PC-9 (cell line): ENCODE results near the gene TTC23. TPM values are rescaled to one million over a fixed set of nuclear protein-coding genes. Genes with fewer than 3 reads are reported as not detected.

Experiments
- BruUV-seq: library from RNA; stranded (reverse); fragments of 400-500 nt; replicated peaks from 2 replicates; lab custom pipeline; 2021; lab: Mats Ljungman, UMichigan
- CTCF ChIA-PET: fragments of 300-600 bp; sonication (Branson Sonifier 250); formaldehyde crosslinking; loops from one replicate; lab custom pipeline; 2022; ENCODE audit warnings: antibody characterized with exemption; lab: Charles Lee
- POLR2A ChIA-PET: fragments of 300-600 bp; sonication (Branson Sonifier 250); formaldehyde crosslinking; loops from one replicate; lab custom pipeline; 2022; ENCODE audit warnings: antibody characterized with exemption; ENCODE audit not compliant: unreplicated experiment; lab: Charles Lee
- DNase-seq, 2 experiments: peaks; one replicate each; pipeline versions ENCODE4 v3.0.0 to v3.0.0-alpha.2; 2015 to 2022; ENCODE audit warnings: mixed read lengths in 1 of 2
- H2AFZ ChIP-seq: fragments of 200-600 bp; sonication (generic); 2 replicates; pipeline ENCODE4 v1.8.1; 2017; ENCODE audit warnings: antibody characterized with exemption
- H3F3A ChIP-seq: fragments of 200-600 bp; sonication (generic); 2 replicates; pipeline ENCODE4 v1.8.1; 2017; ENCODE audit warnings: antibody characterized with exemption, mild to moderate bottlenecking, low read depth; ENCODE audit not compliant: insufficient read depth
- H3K27ac ChIP-seq: fragments of 200-600 bp; sonication (generic); 2 replicates; pipeline ENCODE4 v1.6.1; 2016; ENCODE audit warnings: mixed run types
- H3K27me3 ChIP-seq: fragments of 200-600 bp; sonication (generic); 2 replicates; pipeline ENCODE4 v1.6.1; 2016; ENCODE audit warnings: low read depth, mixed run types; ENCODE audit not compliant: insufficient read depth
- H3K36me3 ChIP-seq: fragments of 200-600 bp; sonication (generic); 2 replicates; pipeline ENCODE4 v1.6.1; 2016; ENCODE audit warnings: low read depth, mixed run types
- H3K4me1 ChIP-seq: fragments of 200-600 bp; sonication (generic); replicated peaks from 2 replicates; pipeline ENCODE4 v1.6.1; 2016; ENCODE audit warnings: mixed run types; ENCODE audit not compliant: insufficient read depth
- H3K4me2 ChIP-seq: fragments of 200-600 bp; sonication (generic); 2 replicates; pipeline ENCODE4 v1.6.1; 2017; ENCODE audit warnings: mixed run types
- H3K4me3 ChIP-seq: fragments of 200-600 bp; sonication (generic); 2 replicates; pipeline ENCODE4 v1.6.1; 2016; ENCODE audit warnings: mixed run types
- H3K79me2 ChIP-seq: fragments of 200-600 bp; sonication (generic); 2 replicates; pipeline ENCODE4 v1.6.1; 2017; ENCODE audit warnings: low read depth, mixed run types
- H3K9me2 ChIP-seq: fragments of 200-600 bp; sonication (generic); 2 replicates; pipeline ENCODE4 v1.8.1; 2017; ENCODE audit warnings: mild to moderate bottlenecking; ENCODE audit not compliant: insufficient read depth
- H3K9me3 ChIP-seq: fragments of 200-600 bp; sonication (generic); 2 replicates; pipeline ENCODE4 v1.8.1; 2016; ENCODE audit warnings: low read depth; ENCODE audit not compliant: insufficient read depth
- H4K20me1 ChIP-seq: fragments of 200-600 bp; sonication (generic); 2 replicates; pipeline ENCODE4 v1.8.1; 2017; ENCODE audit not compliant: insufficient read depth
- CTCF ChIP-seq: fragments of 200-600 bp; sonication (generic); conservative IDR thresholded peaks from 2 replicates; pipeline ENCODE4 v1.6.1; 2017; ENCODE audit warnings: mixed run types, antibody characterized with exemption, mild to moderate bottlenecking, moderate library complexity
- EZH2 ChIP-seq: fragments of 200-600 bp; sonication (generic); IDR thresholded peaks from 2 replicates; pipeline ENCODE4 v1.8.0; 2017; ENCODE audit warnings: antibody characterized with exemption, low read depth
- intact Hi-C: fragments of 100-400 bp; cut with micrococcal nuclease; formaldehyde crosslinking; loops from one replicate; pipeline ENCODE4 v1.10.0; 2022; ENCODE audit not compliant: unreplicated experiment
- total RNA-seq: library from RNA; stranded (reverse); gene quantifications from 2 replicates; pipeline ENCODE4 v1.2.3, GENCODE V29; 2021

TTC23 gene
- total RNA-seq, 1 experiment from 2014 or later = 18.4 TPM

DNA sequence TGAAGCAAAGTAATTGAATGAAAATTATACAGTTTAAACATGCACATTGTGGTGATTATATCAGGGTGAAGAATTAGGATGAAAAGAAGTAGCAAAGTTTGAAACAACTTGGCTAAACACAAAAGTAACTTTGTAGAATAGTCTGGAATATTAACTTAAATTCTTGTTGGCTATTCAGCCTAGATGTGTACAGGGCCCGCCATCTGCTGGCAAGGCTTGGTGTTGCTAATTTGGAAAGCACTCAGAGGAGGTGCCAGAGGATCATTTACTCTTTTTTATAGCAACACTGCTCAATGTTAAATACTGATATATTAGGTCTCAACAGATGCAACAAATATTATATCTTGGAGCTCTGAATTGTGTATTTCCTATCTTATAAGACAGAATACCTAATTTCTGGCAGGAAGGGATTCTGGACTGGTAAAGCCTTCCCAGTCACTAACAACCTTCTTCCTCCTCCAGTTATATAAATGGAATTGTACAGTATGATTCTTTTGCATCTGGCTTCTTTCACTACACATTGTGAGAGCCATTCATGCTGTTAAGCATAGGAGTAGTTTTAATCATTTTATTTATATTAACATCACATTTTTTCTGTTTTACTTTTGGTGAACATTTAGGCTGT, 36.1 kb downstream of the TTC23 start:
- TF ChIP-seq EZH2 (no peak), CTCF (peak; percentile 92)
- intact Hi-C loops = loop anchor here (1.0 to 5.0 kb wide), 4 partner anchors 109 to 770 kb away; no protein-coding TSS in a partner anchor
- BruUV-seq = no TSS peak

GRCh38 chr15:99212406-99212805, 37.0 kb downstream of the TTC23 start:
- no peaks in the 10 kb centered on the region for H3K4me1 ChIP-seq
- ChIA-PET CTCF (no interaction called here), POLR2A (interaction anchor here (0.6 kb wide), 1 partner anchor 22 kb away, joined by 3 read pairs; no protein-coding TSS in a partner anchor)
- no peaks in the 10 kb centered on the region for H3K9me3 ChIP-seq
- no peaks in the 10 kb centered on the region for H3K79me2 ChIP-seq
- TF ChIP-seq EZH2 = no peak
- no peaks in the 10 kb centered on the region for H4K20me1 ChIP-seq
- no peak overlapping the region for H3K27ac ChIP-seq
- no peak overlapping the region for H3K4me2 ChIP-seq
- H3F3A ChIP-seq = no peaks in the 10 kb centered on the region
- no peak overlapping the region for H3K4me3 ChIP-seq
- no peak for DNase-seq
- H3K36me3 ChIP-seq = no peaks in the 10 kb centered on the region
- no peaks in the 10 kb centered on the region for H3K9me2 ChIP-seq
- H2AFZ ChIP-seq = no peak overlapping the region
- BruUV-seq = no TSS peak
- no peaks in the 10 kb centered on the region for H3K27me3 ChIP-seq
- intact Hi-C loops = loop anchor here (2.0 to 5.0 kb wide), 2 partner anchors 695 to 770 kb away; no protein-coding TSS in a partner anchor

More for the DNA sequence above, 36.1 kb downstream of the TTC23 start:
- CTCF ChIA-PET = interaction anchor here (0.6 to 0.7 kb wide), 3 partner anchors 108 to 918 kb away, joined by 3 to 5 read pairs (median 4); partner anchors contain the start of gene SYNM
- no peaks in the 10 kb centered on the region for H4K20me1 ChIP-seq
- no peak overlapping the region for H3K27ac ChIP-seq
- no peak overlapping the region for H2AFZ ChIP-seq
- no peaks in the 10 kb centered on the region for H3F3A ChIP-seq
- 0 out of 2 replicates have a peak, but pooled peaks cover under 1% of the 10 kb centered on the region for H3K36me3 ChIP-seq
- no peak overlapping the region for H3K4me2 ChIP-seq
- no peak overlapping the region for H3K4me3 ChIP-seq
- no peaks in the 10 kb centered on the region for H3K79me2 ChIP-seq
- peak in 1 of 2 experiments; percentile 69 for DNase-seq
- POLR2A ChIA-PET = interaction anchor here (0.6 kb wide), 1 partner anchor 23 kb away, joined by 3 read pairs; no protein-coding TSS in a partner anchor
- H3K9me3 ChIP-seq = no peaks in the 10 kb centered on the region
- H3K4me1 ChIP-seq = no peaks in the 10 kb centered on the region
- no peaks in the 10 kb centered on the region for H3K27me3 ChIP-seq
- H3K9me2 ChIP-seq = no peaks in the 10 kb centered on the region

- POLR2A ChIA-PET = interaction anchor here (0.6 kb wide), 1 partner anchor 9 kb away, joined by 4 read pairs; no protein-coding TSS in a partner anchor
- H3K79me2 ChIP-seq = no peaks in the 10 kb centered on the region
- no peaks in the 10 kb centered on the region for H3F3A ChIP-seq
- no TSS peak for BruUV-seq
- no peaks in the 10 kb centered on the region for H3K27me3 ChIP-seq
- no peak overlapping the region for H3K27ac ChIP-seq
- no peaks in the 10 kb centered on the region for H3K9me2 ChIP-seq
- no peaks in the 10 kb centered on the region for H3K9me3 ChIP-seq
- H3K4me2 ChIP-seq = no peak overlapping the region
- H4K20me1 ChIP-seq = no peaks in the 10 kb centered on the region
- no peak overlapping the region for H2AFZ ChIP-seq
- no peak for DNase-seq
- intact Hi-C loops = loop anchor here (2.0 to 5.0 kb wide), 2 partner anchors 695 to 769 kb away; no protein-coding TSS in a partner anchor
- no peaks in the 10 kb centered on the region for H3K36me3 ChIP-seq
- no peak for TF ChIP-seq CTCF
- no peak for TF ChIP-seq EZH2
- H3K4me1 ChIP-seq = no peaks in the 10 kb centered on the region
- no peak overlapping the region for H3K4me3 ChIP-seq
- CTCF ChIA-PET = interaction anchor here (0.6 kb wide), 1 partner anchor 129 kb away, joined by 3 read pairs; no protein-coding TSS in a partner anchor
Measured at GRCh38 chr15:99211926-99212325, 37.5 kb downstream of the TTC23 start.
